HG03521 (cell line): Measurements from ENCODE around the gene PGBD5.

Experiments used
- ATAC-seq: cut with Tn5 transposase; IDR thresholded peaks from one replicate; pipeline ENCODE4 v1.9.1; 2021; ENCODE audit warnings: mild to moderate bottlenecking, moderate library complexity; ENCODE audit not compliant: unreplicated experiment

The PGBD5 gene

GRCh38 chr1:230308039-230308438 is 118.1 kb downstream of the PGBD5 start:
- no peak for ATAC-seq

GRCh38 chr1:230307213-230307612 is 118.9 kb downstream of the PGBD5 start:
- no peak for ATAC-seq

GRCh38 chr1:230306169-230306568 is 120.0 kb downstream of the PGBD5 start:
- peak; percentile 77 for ATAC-seq

- ATAC-seq = no peak
Observed at GRCh38 chr1:230303822-230304221, 122.3 kb downstream of the PGBD5 start.

- ATAC-seq = no peak
Observed at GRCh38 chr1:230303069-230303468, 123.1 kb downstream of the PGBD5 start.

GRCh38 chr1:230301822-230302221 is 124.3 kb downstream of the PGBD5 start:
- no peak for ATAC-seq

GRCh38 chr1:230301322-230301721 is 124.8 kb downstream of the PGBD5 start:
- ATAC-seq = no peak

GRCh38 chr1:230300322-230301301 is 125.5 kb downstream of the PGBD5 start:
- ATAC-seq = no peak

GRCh38 chr1:230299191-230300006 is 126.7 kb downstream of the PGBD5 start:
- ATAC-seq = no peak

- ATAC-seq = no peak
Observed at GRCh38 chr1:230295367-230295766, 130.8 kb downstream of the PGBD5 start.

- ATAC-seq = no peak
Observed at GRCh38 chr1:230293390-230293700, 132.8 kb downstream of the PGBD5 start.

- ATAC-seq = no peak
Observed at GRCh38 chr1:230292689-230293389, 133.3 kb downstream of the PGBD5 start.

GRCh38 chr1:230291731-230292620 is 134.2 kb downstream of the PGBD5 start:
- ATAC-seq = no peak

GRCh38 chr1:230289350-230289644 is 136.8 kb downstream of the PGBD5 start:
- ATAC-seq = no peak

- ATAC-seq = no peak
Observed at GRCh38 chr1:230288641-230289349, 137.3 kb downstream of the PGBD5 start.

GRCh38 chr1:230287674-230288315 is 138.3 kb downstream of the PGBD5 start:
- ATAC-seq = no peak

GRCh38 chr1:230286890-230287269 is 139.3 kb downstream of the PGBD5 start:
- no peak for ATAC-seq

GRCh38 chr1:230286166-230286889 is 139.8 kb downstream of the PGBD5 start:
- no peak for ATAC-seq

GRCh38 chr1:230285351-230285750 is 140.8 kb downstream of the PGBD5 start:
- no peak for ATAC-seq
